ENCODE measurements around the gene EPHA6.

DNA sequence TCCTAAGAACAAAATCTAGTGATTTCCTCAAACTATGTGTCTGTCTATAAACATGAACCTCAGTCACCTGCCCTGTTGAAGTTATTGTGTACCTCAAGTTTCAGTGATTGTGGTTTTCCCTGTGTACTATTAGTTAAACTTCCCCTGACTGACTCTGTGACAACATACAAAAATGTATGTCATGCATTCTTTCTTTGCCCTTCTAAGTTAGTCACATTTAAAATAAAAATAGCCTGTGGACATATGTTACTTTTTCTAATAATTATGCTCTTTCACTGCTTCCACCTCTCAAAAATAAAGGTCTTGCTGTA, 29.8 kb downstream of the EPHA6 start:
- TF ChIP-seq, protein P1, sequence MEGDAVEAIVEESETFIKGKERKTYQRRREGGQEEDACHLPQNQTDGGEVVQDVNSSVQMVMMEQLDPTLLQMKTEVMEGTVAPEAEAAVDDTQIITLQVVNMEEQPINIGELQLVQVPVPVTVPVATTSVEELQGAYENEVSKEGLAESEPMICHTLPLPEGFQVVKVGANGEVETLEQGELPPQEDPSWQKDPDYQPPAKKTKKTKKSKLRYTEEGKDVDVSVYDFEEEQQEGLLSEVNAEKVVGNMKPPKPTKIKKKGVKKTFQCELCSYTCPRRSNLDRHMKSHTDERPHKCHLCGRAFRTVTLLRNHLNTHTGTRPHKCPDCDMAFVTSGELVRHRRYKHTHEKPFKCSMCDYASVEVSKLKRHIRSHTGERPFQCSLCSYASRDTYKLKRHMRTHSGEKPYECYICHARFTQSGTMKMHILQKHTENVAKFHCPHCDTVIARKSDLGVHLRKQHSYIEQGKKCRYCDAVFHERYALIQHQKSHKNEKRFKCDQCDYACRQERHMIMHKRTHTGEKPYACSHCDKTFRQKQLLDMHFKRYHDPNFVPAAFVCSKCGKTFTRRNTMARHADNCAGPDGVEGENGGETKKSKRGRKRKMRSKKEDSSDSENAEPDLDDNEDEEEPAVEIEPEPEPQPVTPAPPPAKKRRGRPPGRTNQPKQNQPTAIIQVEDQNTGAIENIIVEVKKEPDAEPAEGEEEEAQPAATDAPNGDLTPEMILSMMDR (conservative IDR thresholded peaks at IDR 0.05 in 1 of 2, IDR thresholded peaks at IDR 0.05 in 1 of 2; ENCODE audit: low read depth in 1 of 2, low read length in 2 of 2), result no peak
- no peak for TF ChIP-seq EZH2 (IDR thresholded peaks at IDR 0.05; ENCODE audit: low read length, missing control alignments)
